CD1c-positive myeloid dendritic cell (primary cell): ENCODE measurements around the gene SEMA5A.

Source experiments
- DNase-seq: peaks from one replicate; pipeline ENCODE4 v3.0.0-alpha.2; 2016; ENCODE audit errors: extremely low spot score

SEMA5A gene

GRCh38 chr5:9278921-9279603 lies 266.8 kb downstream of the SEMA5A start:
- DNase-seq = no peak

GRCh38 chr5:9269014-9269413 lies 276.9 kb downstream of the SEMA5A start:
- no peak for DNase-seq

GRCh38 chr5:9268226-9268625 lies 277.6 kb downstream of the SEMA5A start:
- DNase-seq = no peak

- no peak for DNase-seq
Observed at GRCh38 chr5:9265441-9266287, 280.2 kb downstream of the SEMA5A start.

- no peak for DNase-seq
Observed at GRCh38 chr5:9264301-9264700, 281.6 kb downstream of the SEMA5A start.

- no peak for DNase-seq
Observed at GRCh38 chr5:9263656-9264055, 282.2 kb downstream of the SEMA5A start.

GRCh38 chr5:9251379-9251980 lies 294.4 kb downstream of the SEMA5A start:
- DNase-seq = no peak

GRCh38 chr5:9249231-9249630 lies 296.6 kb downstream of the SEMA5A start:
- DNase-seq = no peak

GRCh38 chr5:9245071-9245470 lies 300.8 kb downstream of the SEMA5A start:
- DNase-seq = no peak

- no peak for DNase-seq
Observed at GRCh38 chr5:9244417-9244816, 301.5 kb downstream of the SEMA5A start.

GRCh38 chr5:9241479-9242305 lies 304.2 kb downstream of the SEMA5A start:
- no peak for DNase-seq

- no peak for DNase-seq
Observed at GRCh38 chr5:9240431-9240830, 305.4 kb downstream of the SEMA5A start.

- DNase-seq = no peak
Observed at GRCh38 chr5:9239626-9240025, 306.2 kb downstream of the SEMA5A start.

- DNase-seq = no peak
Observed at GRCh38 chr5:9239071-9239470, 306.8 kb downstream of the SEMA5A start.

GRCh38 chr5:9233712-9234111 lies 312.2 kb downstream of the SEMA5A start:
- no peak for DNase-seq

- DNase-seq = no peak
Observed at GRCh38 chr5:9233035-9233434, 312.8 kb downstream of the SEMA5A start.

GRCh38 chr5:9231842-9232241 lies 314.0 kb downstream of the SEMA5A start:
- DNase-seq = no peak

- DNase-seq = no peak
Observed at GRCh38 chr5:9230355-9230754, 315.5 kb downstream of the SEMA5A start.

GRCh38 chr5:9226016-9226536 lies 319.8 kb downstream of the SEMA5A start:
- DNase-seq = no peak

GRCh38 chr5:9222054-9222976 lies 323.6 kb downstream of the SEMA5A start:
- DNase-seq = no peak

GRCh38 chr5:9218358-9218757 lies 327.5 kb downstream of the SEMA5A start:
- DNase-seq = no peak
